GM18505 (cell line): ENCODE data around the gene ZNF804B.

Source experiments
- ATAC-seq: cut with Tn5 transposase; IDR thresholded peaks from one replicate; pipeline ENCODE4 v1.9.1; 2021; ENCODE audit not compliant: unreplicated experiment
- POLR2A ChIP-seq: IDR thresholded peaks from 4 replicates; pipeline ENCODE4 v1.6.1; 2011; ENCODE audit warnings: borderline replicate concordance; ENCODE audit not compliant: insufficient read depth, insufficient read length; ENCODE audit errors: extremely low read depth

Gene ZNF804B

GRCh38 chr7:89335490-89335889, 576.0 kb downstream of the ZNF804B start:
- TF ChIP-seq POLR2A: no peak
- ATAC-seq: no peak

GRCh38 chr7:89336121-89336520, 576.6 kb downstream of the ZNF804B start:
- no peak for ATAC-seq
- no peak for TF ChIP-seq POLR2A

DNA sequence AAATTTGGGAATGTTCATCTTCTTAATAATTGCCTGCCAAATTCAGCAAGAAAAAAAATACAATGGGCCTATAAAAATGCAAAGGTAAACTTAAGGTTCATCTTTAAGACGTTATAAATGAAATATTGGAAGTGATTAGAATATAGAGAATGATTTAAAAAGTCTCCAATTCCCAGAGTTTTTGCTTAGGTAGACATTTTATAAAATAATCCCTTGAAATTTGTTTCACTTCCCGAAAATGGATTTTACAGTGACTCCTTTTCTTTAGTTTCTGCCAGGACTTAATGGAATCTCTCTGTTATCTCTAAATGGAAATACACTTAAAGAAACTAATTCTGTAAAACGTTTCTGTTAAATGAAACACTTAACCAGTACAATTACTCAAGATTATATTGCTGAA, 580.2 kb downstream of the ZNF804B start:
- no peak for ATAC-seq
- TF ChIP-seq POLR2A: no peak

GRCh38 chr7:89357121-89357520, 597.6 kb downstream of the ZNF804B start:
- TF ChIP-seq POLR2A: no peak
- ATAC-seq: no peak

DNA sequence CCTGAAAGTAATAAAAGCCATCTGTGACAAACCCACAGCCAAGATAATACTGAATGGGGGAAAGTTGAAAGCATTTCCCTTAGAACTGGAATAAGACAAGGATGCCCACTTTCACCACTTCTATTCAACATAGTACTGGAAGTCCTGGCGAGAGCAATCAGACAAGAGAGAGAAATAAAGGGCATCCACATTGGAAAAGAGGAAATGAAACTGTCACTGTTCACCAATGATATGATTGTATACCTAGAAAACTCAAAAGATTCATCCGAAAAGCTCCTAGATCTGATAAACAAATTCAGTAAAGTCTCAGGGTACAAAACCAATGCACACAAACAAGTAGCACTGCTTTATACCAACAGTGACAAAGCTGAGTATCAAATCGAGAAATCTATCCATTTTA, 617.7 kb downstream of the ZNF804B start:
- ATAC-seq: no peak
- TF ChIP-seq POLR2A: no peak

GRCh38 chr7:89385411-89385810, 625.9 kb downstream of the ZNF804B start:
- TF ChIP-seq POLR2A: no peak
- no peak for ATAC-seq
